HUES64 (cell line): Measurements from ENCODE around the gene PDK2.

Experiments
- H3K27ac ChIP-seq: 2 replicates; pipeline ENCODE4 v1.7.0; 2013; ENCODE audit warnings: low read depth, low read length, inconsistent platforms
- H3K27me3 ChIP-seq: 2 replicates; pipeline ENCODE4 v1.6.1; 2013; ENCODE audit warnings: mild to moderate bottlenecking, low read length; ENCODE audit not compliant: insufficient read depth
- H3K36me3 ChIP-seq: 2 replicates; pipeline ENCODE4 v1.6.1; 2013; ENCODE audit warnings: mild to moderate bottlenecking, low read length; ENCODE audit not compliant: insufficient read depth
- H3K4me1 ChIP-seq: 2 replicates; pipeline ENCODE4 v1.6.1; 2013; ENCODE audit warnings: mild to moderate bottlenecking, low read length, moderate library complexity; ENCODE audit not compliant: insufficient read depth
- H3K4me3 ChIP-seq: 2 replicates; pipeline ENCODE4 v1.5.1; 2013; ENCODE audit warnings: mild to moderate bottlenecking, low read length, moderate library complexity
- H3K9ac ChIP-seq: 2 replicates; pipeline ENCODE4 v1.6.1; 2013; ENCODE audit warnings: mild to moderate bottlenecking, low read depth, low read length
- H3K9me3 ChIP-seq: 2 replicates; pipeline ENCODE4 v1.6.1; 2013; ENCODE audit warnings: low read depth, low read length; ENCODE audit not compliant: insufficient read depth
- WGBS: fragments of 150-250, 120-280 bp; methylation state at CpG from one replicate; pipeline ENCODE4 v1.1.7; 2013; ENCODE audit warnings: missing lambda C conversion rate; 5-methylcytosine and 5-hydroxymethylcytosine counted together

PDK2 gene

GRCh38 chr17:50094243-50094752 lies 853 bp upstream of the PDK2 start:
- no peaks in the 10 kb centered on the region for H3K9me3 ChIP-seq
- peak overlapping the region; percentile 93 for H3K4me3 ChIP-seq
- peaks cover 10% of the 10 kb centered on the region; the same call in 1 of the 2 replicates for H3K36me3 ChIP-seq
- no peak overlapping the region for H3K27ac ChIP-seq
- no peaks in the 10 kb centered on the region for H3K27me3 ChIP-seq
- H3K9ac ChIP-seq = no peak overlapping the region
- 2% methylated on average over 21 of the region's 21 CpGs for WGBS
- H3K4me1 ChIP-seq = peaks cover 4% of the 10 kb centered on the region; the same call in 1 of the 2 replicates

DNA sequence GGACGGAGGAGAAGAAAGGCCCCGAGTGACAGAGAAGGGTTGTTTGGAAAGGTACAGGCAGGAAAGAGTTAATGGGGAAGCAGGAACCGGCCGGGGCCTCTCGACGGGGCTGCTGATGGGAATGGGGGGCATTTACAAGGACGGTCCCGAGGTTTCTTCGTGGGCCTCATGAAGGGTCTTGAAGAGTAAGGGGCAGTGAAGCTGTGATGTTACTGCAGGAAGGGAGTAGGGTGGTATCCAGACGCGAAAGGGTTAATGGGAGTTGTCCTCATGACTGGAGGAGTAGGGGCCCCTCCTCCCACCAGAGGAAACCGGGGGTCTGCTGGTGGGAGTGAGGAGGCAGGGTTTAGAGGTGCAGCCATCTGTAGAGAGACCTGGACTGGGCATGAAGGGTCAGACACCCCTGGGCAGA lies 481 bp downstream of the PDK2 start:
- Histone ChIP-seq H3K27me3 (no peaks in the 10 kb centered on the region), H3K9me3 (no peaks in the 10 kb centered on the region), H3K27ac (peak overlapping the region; percentile 68), H3K4me3 (peak overlapping the region; percentile 93), H3K36me3 (0 out of 2 replicates have a peak, but pooled peaks cover 4% of the 10 kb centered on the region), H3K4me1 (peaks cover 4% of the 10 kb centered on the region; the same call in 1 of the 2 replicates), H3K9ac (peak overlapping the region; percentile 67)
- WGBS = 2% methylated on average over 12 of the region's 12 CpGs

GRCh38 chr17:50096092-50096491 lies 941 bp downstream of the PDK2 start:
- H3K4me3 ChIP-seq = peak overlapping the region; percentile 93
- H3K27me3 ChIP-seq = no peaks in the 10 kb centered on the region
- H3K9ac ChIP-seq = peak overlapping the region; percentile 67
- 54% methylated on average over 6 of the region's 6 CpGs for WGBS
- no peaks in the 10 kb centered on the region for H3K9me3 ChIP-seq
- no peak overlapping the region for H3K27ac ChIP-seq
- 0 out of 2 replicates have a peak, but pooled peaks cover 4% of the 10 kb centered on the region for H3K36me3 ChIP-seq
- peaks cover 8% of the 10 kb centered on the region; the same call in 1 of the 2 replicates for H3K4me1 ChIP-seq

GRCh38 chr17:50096758-50097157 lies 1.6 kb downstream of the PDK2 start:
- no peaks in the 10 kb centered on the region for H3K27me3 ChIP-seq
- H3K4me1 ChIP-seq = peaks cover 15% of the 10 kb centered on the region
- no peak overlapping the region for H3K9ac ChIP-seq
- 0 out of 2 replicates have a peak, but pooled peaks cover 4% of the 10 kb centered on the region for H3K36me3 ChIP-seq
- H3K4me3 ChIP-seq = no peak overlapping the region
- 85% methylated on average over 3 of the region's 3 CpGs for WGBS
- H3K27ac ChIP-seq = no peak overlapping the region
- H3K9me3 ChIP-seq = no peaks in the 10 kb centered on the region

GRCh38 chr17:50097455-50097854 lies 2.3 kb downstream of the PDK2 start:
- no peaks in the 10 kb centered on the region for H3K27me3 ChIP-seq
- no peak overlapping the region for H3K9ac ChIP-seq
- no peak overlapping the region for H3K4me3 ChIP-seq
- WGBS = 72% methylated on average over 7 of the region's 7 CpGs
- H3K9me3 ChIP-seq = no peaks in the 10 kb centered on the region
- 0 out of 2 replicates have a peak, but pooled peaks cover 4% of the 10 kb centered on the region for H3K36me3 ChIP-seq
- H3K27ac ChIP-seq = no peak overlapping the region
- H3K4me1 ChIP-seq = peaks cover 22% of the 10 kb centered on the region

- 0 out of 2 replicates have a peak, but pooled peaks cover 4% of the 10 kb centered on the region for H3K36me3 ChIP-seq
- H3K4me1 ChIP-seq = peaks cover 22% of the 10 kb centered on the region
- no peaks in the 10 kb centered on the region for H3K9me3 ChIP-seq
- H3K9ac ChIP-seq = no peak overlapping the region
- H3K27ac ChIP-seq = no peak overlapping the region
- 89% methylated on average over 4 of the region's 4 CpGs for WGBS
- H3K27me3 ChIP-seq = no peaks in the 10 kb centered on the region
- H3K4me3 ChIP-seq = no peak overlapping the region
Observed at GRCh38 chr17:50097926-50098325, 2.8 kb downstream of the PDK2 start.

- Histone ChIP-seq H3K36me3 (0 out of 2 replicates have a peak, but pooled peaks cover 4% of the 10 kb centered on the region), H3K4me1 (peaks cover 22% of the 10 kb centered on the region), H3K27me3 (no peaks in the 10 kb centered on the region), H3K9ac (no peak overlapping the region), H3K9me3 (no peaks in the 10 kb centered on the region), H3K4me3 (no peak overlapping the region), H3K27ac (no peak overlapping the region)
- 91% methylated on average over 4 of the region's 4 CpGs for WGBS
Observed at GRCh38 chr17:50098583-50098982, 3.4 kb downstream of the PDK2 start.

DNA sequence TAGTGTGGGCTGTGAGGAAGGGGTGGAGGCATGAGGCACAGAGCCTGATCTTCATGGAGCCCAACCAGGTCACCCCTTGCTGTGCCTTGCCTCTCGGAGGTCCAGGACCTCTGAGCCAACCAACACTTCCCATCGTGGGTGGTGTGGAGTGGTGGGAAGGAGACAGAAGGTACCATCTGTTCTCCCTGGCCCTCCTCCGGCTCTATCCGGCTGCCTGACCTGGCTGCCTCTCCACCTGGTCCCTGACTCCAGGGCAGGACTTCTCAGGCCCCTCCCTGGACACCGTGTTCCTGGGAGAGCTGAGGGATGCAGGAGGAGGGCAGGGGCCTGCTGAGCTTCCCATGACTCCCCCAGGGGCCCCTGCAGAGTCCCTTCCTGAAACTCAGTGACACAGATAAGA lies 3.9 kb downstream of the PDK2 start:
- H3K9ac ChIP-seq = no peak overlapping the region
- H3K36me3 ChIP-seq = 0 out of 2 replicates have a peak, but pooled peaks cover 4% of the 10 kb centered on the region
- H3K27me3 ChIP-seq = no peaks in the 10 kb centered on the region
- H3K4me3 ChIP-seq = no peak overlapping the region
- peaks cover 22% of the 10 kb centered on the region for H3K4me1 ChIP-seq
- no peak overlapping the region for H3K27ac ChIP-seq
- H3K9me3 ChIP-seq = no peaks in the 10 kb centered on the region
- WGBS = 70% methylated on average over 5 of the region's 5 CpGs

DNA sequence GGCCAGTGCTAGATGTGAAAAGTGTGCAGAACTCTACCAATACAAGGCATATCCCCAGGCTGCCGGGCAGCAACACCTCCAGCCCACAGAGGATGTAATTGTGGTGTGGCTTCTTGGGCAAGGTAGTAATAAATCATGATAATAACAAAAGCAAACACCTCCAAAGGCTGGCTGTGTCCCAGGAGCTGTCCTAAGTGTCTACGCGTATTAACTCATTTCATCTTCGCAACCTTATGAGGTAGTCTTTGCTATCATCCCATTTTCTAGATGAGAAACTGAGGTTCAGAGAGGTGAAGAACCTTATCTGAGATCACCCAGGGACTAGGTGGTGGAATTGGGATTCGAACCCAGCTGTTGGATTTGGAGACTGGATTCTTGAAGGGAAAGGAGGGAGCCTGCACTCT lies 5.3 kb downstream of the PDK2 start:
- Histone ChIP-seq H3K4me1 (peaks cover 22% of the 10 kb centered on the region), H3K9me3 (no peaks in the 10 kb centered on the region), H3K27ac (no peak overlapping the region), H3K9ac (no peak overlapping the region), H3K4me3 (no peak overlapping the region), H3K36me3 (0 out of 2 replicates have a peak, but pooled peaks cover 4% of the 10 kb centered on the region), H3K27me3 (no peaks in the 10 kb centered on the region)
- WGBS = 83% methylated on average over 4 of the region's 5 CpGs

GRCh38 chr17:50100921-50101345 lies 5.8 kb downstream of the PDK2 start:
- no peak overlapping the region for H3K27ac ChIP-seq
- WGBS = 20% methylated on average over 15 of the region's 15 CpGs
- H3K27me3 ChIP-seq = no peaks in the 10 kb centered on the region
- H3K4me3 ChIP-seq = peak overlapping the region; percentile 12; the same call in 1 of the 2 replicates
- H3K4me1 ChIP-seq = peaks cover 20% of the 10 kb centered on the region
- H3K9me3 ChIP-seq = no peaks in the 10 kb centered on the region
- no peak overlapping the region for H3K9ac ChIP-seq
- H3K36me3 ChIP-seq = 0 out of 2 replicates have a peak, but pooled peaks cover 4% of the 10 kb centered on the region

DNA sequence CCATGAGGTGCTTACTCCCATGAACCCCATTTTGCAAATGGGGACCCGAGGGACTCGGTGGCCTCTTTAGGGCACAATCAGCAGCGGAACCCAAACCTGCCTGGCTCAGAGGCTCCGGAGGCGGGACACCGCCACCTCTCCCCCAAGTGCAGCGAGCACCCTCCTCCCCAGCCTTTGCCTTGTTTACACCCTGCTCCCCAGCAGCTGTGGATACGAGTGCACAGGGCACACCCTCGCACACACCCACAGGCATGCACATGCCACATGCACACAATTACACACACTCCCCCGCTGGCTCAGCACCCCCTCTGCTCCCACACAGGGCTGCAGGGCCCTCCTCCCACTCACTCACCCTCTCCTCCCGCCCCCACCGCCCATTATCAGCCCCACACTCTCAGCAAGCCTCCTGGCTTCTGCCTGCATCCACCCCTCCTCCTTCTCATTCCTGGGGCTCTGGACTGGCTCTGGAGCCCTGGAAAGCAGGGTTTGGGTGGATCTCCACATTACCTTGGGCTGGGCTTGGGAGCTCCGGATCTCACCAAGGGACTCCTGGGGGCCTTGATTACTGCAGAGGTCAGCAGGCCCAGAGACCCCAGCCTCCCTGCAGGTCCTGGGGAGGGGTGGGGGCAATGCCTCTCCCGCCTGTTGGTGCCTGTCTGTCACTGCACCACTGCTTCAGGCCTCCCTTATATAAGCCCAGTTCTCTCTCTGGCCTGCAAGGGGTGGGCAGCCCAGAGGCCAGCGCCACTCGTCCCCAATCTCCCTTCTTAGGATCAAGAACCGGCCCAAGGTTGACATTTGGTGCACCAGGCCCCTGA lies 6.4 kb downstream of the PDK2 start:
- Histone ChIP-seq H3K9ac (no peak overlapping the region), H3K4me1 (peaks cover 18% of the 10 kb centered on the region), H3K4me3 (peak overlapping the region; percentile 12; the same call in 1 of the 2 replicates), H3K27me3 (no peaks in the 10 kb centered on the region), H3K36me3 (0 out of 2 replicates have a peak, but pooled peaks cover 4% of the 10 kb centered on the region), H3K9me3 (no peaks in the 10 kb centered on the region), H3K27ac (no peak overlapping the region)
- 29% methylated on average over 17 of the region's 17 CpGs for WGBS
